ENCODE measurements around the gene CYTH4. TPM values are rescaled to one million over a fixed set of nuclear protein-coding genes. Genes with fewer than 3 reads are reported as not detected.

Gene CYTH4
- polyA plus RNA-seq, 1 donor from 2014 or later: not detected

- Histone ChIP-seq H3K27ac (ENCODE audit: low read length) (no peak overlapping the region), H3K9me3 (ENCODE audit: low read length) (no peaks in the 10 kb centered on the region), H4K20me1 (ENCODE audit: insufficient read depth) (no peaks in the 10 kb centered on the region), H3K27me3 (ENCODE audit: insufficient read depth, low read depth, low read length) (no peaks in the 10 kb centered on the region), H3K9me2 (ENCODE audit: insufficient read depth, low read length) (no peaks in the 10 kb centered on the region), H3K36me3 (ENCODE audit: insufficient read depth, low read length) (no peaks in the 10 kb centered on the region), H3K4me2 (ENCODE audit: low read length) (no peak overlapping the region), H3K4me3 (ENCODE audit: low read length) (no peak overlapping the region), H3K79me2 (replicated peaks; ENCODE audit: insufficient read depth, low read length) (no peaks in the 10 kb centered on the region), H3K9ac (ENCODE audit: low read length) (no peak overlapping the region), H3F3A (ENCODE audit: insufficient read depth, low read length, poor library complexity, severe bottlenecking) (no peaks in the 10 kb centered on the region), H2AFZ (ENCODE audit: low read depth, low read length) (no peak overlapping the region)
- no peak for TF ChIP-seq CTCF (IDR thresholded peaks at IDR 0.05; ENCODE audit: poor library complexity, severe bottlenecking)
- no peak for TF ChIP-seq SMC3 (conservative IDR thresholded peaks at IDR 0.05; ENCODE audit: poor library complexity)
- no peak for TF ChIP-seq MXI1 (conservative IDR thresholded peaks at IDR 0.05; ENCODE audit: poor library complexity, severe bottlenecking)
- TF ChIP-seq TAF1 (IDR thresholded peaks at IDR 0.05; ENCODE audit: low read depth): no peak
- TF ChIP-seq EZH2 (IDR thresholded peaks at IDR 0.05; ENCODE audit: borderline replicate concordance, insufficient read depth, low read length, poor library complexity, severe bottlenecking): no peak
- TF ChIP-seq EP300 (conservative IDR thresholded peaks at IDR 0.05; ENCODE audit: poor library complexity, severe bottlenecking): no peak
- TF ChIP-seq REST (IDR thresholded peaks at IDR 0.05; ENCODE audit: borderline replicate concordance): no peak
- TF ChIP-seq POLR2AphosphoS5 (IDR thresholded peaks at IDR 0.05): no peak
Measured at GRCh38 chr22:37310815-37311595, 28.7 kb downstream of the CYTH4 start.

- H3K9ac ChIP-seq (ENCODE audit: low read length): no peak overlapping the region
- H3K4me2 ChIP-seq (ENCODE audit: low read length): no peak overlapping the region
- H3F3A ChIP-seq (ENCODE audit: insufficient read depth, low read length, poor library complexity, severe bottlenecking): no peaks in the 10 kb centered on the region
- TF ChIP-seq EP300 (conservative IDR thresholded peaks at IDR 0.05; ENCODE audit: poor library complexity, severe bottlenecking) (no peak), POLR2AphosphoS5 (IDR thresholded peaks at IDR 0.05) (no peak), TAF1 (IDR thresholded peaks at IDR 0.05; ENCODE audit: low read depth) (no peak), CTCF (IDR thresholded peaks at IDR 0.05; ENCODE audit: poor library complexity, severe bottlenecking) (no peak), MXI1 (conservative IDR thresholded peaks at IDR 0.05; ENCODE audit: poor library complexity, severe bottlenecking) (no peak)
- no peaks in the 10 kb centered on the region for H3K36me3 ChIP-seq (ENCODE audit: insufficient read depth, low read length)
- no peaks in the 10 kb centered on the region for H3K9me3 ChIP-seq (ENCODE audit: low read length)
- H4K20me1 ChIP-seq (ENCODE audit: insufficient read depth): no peaks in the 10 kb centered on the region
- no peaks in the 10 kb centered on the region for H3K9me2 ChIP-seq (ENCODE audit: insufficient read depth, low read length)
- no peak overlapping the region for H3K27ac ChIP-seq (ENCODE audit: low read length)
- no peak overlapping the region for H2AFZ ChIP-seq (ENCODE audit: low read depth, low read length)
- no peak overlapping the region for H3K4me3 ChIP-seq (ENCODE audit: low read length)
- H3K79me2 ChIP-seq (replicated peaks; ENCODE audit: insufficient read depth, low read length): no peaks in the 10 kb centered on the region
- no peaks in the 10 kb centered on the region for H3K27me3 ChIP-seq (ENCODE audit: insufficient read depth, low read depth, low read length)
Measured at GRCh38 chr22:37311761-37312312, 29.5 kb downstream of the CYTH4 start.

Data from neural cell (in vitro differentiated cells).